ENCODE measurements around the gene TERB1.
"Not testable (repeated sequence)": the region's sequence is repeated elsewhere in the genome, so short reads cannot be mapped to it uniquely, and the experiment has no call there.

Gene TERB1

DNA sequence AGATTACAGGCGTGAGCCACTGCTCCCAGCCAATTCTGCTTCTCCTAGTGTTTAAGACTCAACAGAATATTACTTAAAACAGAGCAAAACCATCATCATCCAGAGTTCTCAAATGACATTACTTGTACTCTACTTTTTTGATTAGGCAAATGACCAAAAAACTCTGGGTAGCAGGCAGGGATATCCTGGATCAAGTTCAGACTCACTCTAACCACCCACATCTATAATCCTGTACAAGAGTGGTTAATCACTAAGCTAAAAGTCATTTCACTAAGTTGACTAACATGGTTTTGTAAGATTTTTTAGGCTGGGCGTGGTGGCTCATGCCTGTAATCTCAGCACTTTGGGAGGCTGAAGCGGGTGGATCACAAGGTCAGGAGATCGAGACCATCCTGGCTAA is 22.6 kb upstream of the TERB1 start:
- no peak for DNase-seq (ENCODE audit: low read depth in 2 of 2)

DNA sequence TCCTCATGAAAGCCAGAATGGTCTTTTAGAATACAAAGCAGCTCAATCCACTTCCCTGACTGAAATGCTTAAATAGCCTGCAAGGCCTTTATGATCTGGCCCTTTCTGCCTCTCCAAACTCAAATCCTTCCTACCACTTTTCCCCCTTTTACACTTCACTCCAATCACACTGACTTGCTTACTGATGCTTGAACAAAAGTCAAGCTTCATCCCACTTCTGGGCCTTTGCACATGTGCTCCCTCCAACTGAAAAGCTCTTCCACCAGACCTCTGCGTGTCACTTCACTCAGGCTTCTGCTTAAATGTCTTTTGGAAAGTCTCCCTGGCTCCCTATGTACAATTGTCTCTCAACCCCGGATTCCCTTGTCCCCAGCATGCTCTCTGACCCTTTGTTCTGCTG is 13.3 kb upstream of the TERB1 start:
- DNase-seq (ENCODE audit: low read depth in 2 of 2) = no peak

DNA sequence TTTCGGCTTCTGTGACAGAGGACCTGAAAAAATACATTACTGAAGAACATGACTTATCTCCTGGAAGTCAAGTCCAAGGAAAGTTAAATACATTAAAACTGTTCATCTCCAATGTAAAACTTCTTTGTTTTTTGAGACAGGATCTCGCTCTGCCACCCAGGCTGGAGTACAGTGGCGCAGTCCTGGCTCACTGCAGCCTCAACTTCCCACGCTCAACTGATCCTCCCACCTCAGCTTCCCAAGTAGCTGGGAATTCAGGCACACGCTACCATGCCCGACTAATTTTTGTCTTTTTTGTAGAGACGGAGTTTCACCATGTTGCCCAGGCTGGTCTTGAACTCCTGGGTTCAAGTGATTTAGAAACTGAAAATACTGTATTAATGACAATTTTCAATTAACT is 9.7 kb upstream of the TERB1 start:
- no peak for DNase-seq (ENCODE audit: low read depth in 2 of 2)

DNA sequence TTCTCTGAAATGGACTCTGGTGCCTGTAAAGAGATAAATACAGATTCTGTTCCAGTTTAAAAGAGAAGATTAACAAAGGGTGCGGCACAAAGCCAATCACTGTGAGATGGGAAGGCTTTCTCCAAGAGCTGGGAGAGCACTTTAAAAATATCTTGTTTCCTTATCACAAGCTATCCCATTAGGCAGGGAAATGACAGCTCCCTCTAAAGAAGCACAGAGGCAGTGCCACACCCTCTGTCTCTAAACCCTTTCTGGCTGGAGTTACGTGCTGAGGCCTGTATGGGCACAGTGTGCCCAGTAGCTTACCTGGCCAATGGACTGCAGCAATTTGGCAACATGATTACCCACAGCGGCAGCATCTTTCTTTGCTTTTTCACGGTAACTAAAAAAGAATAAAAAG is 9.0 kb upstream of the TERB1 start:
- no peak for DNase-seq (ENCODE audit: low read depth in 2 of 2)

DNA sequence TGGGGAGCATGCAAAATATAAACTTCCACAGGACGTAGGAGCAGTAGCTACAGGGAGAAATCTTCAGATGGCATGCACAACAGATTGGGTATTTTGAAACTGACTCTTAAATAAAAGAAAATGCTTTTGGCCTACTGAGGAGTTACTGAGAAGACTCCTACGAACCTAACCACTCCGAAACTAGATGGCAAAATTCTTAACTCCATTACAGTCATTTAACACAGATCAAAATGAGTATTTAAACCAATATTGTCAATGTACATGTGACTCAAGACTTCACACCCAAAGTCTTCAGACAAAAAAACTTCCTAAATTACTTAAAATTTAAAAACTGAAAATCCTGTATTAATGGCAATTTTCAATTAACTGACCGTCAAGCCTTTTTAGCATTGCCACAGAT is 8.4 kb upstream of the TERB1 start:
- DNase-seq (ENCODE audit: low read depth in 2 of 2) = no peak

DNA sequence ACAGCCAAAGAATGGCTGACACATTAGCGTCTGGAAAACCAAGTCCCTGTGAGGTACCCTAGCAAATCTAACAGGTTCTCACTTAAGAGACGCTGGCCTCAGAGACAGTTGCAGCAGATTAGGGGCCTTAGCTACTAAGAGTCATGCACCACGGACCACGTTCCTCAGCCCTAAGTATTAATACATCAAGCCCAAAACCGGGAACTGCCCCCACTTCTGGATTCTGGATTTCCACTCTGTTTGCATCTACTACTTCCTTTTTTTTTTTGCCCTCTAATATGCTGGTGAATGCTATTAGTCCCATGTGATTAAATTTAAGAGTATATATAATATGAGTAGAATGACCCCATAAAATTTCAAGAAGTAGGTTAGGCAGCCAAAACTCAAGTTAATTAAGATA is 775 bp upstream of the TERB1 start:
- no peak for DNase-seq (ENCODE audit: low read depth in 2 of 2)

DNA sequence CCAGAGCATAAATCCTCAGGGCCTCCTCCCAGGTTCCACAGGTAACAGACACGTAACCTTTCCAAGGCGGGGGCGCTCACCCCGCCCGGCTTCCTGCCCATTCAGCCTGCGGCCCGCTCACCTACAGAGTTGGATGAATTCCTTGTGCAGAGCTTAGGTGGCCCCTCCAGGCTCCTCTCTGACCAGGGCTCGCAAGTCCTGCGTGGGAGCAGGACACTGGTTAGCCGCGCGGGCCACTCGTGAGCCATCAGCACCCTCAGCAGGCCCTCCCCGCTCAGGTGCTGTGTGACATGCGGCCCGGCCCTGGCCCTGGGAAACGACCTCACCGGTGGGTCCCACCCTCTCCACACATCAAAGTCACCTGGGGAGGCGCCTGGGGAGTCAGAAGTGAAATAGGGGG is 528 bp downstream of the TERB1 start:
- no peak for DNase-seq (ENCODE audit: low read depth in 2 of 2)

GRCh38 chr16:66798161-66798560 is 3.2 kb downstream of the TERB1 start:
- no peak for DNase-seq (ENCODE audit: low read depth in 2 of 2)

GRCh38 chr16:66793984-66794383 is 7.4 kb downstream of the TERB1 start:
- not testable (repeated sequence) for DNase-seq (ENCODE audit: low read depth in 2 of 2)

- DNase-seq (ENCODE audit: low read depth in 2 of 2) = no peak
Observed at GRCh38 chr16:66790130-66790733, 11.2 kb downstream of the TERB1 start.

- no peak for DNase-seq (ENCODE audit: low read depth in 2 of 2)
Observed at GRCh38 chr16:66787427-66787826, 14.0 kb downstream of the TERB1 start.

- no peak for DNase-seq (ENCODE audit: low read depth in 2 of 2)
Observed at GRCh38 chr16:66786551-66786950, 14.8 kb downstream of the TERB1 start.

GRCh38 chr16:66776457-66776856 is 24.9 kb downstream of the TERB1 start:
- no peak for DNase-seq (ENCODE audit: low read depth in 2 of 2)

DNA sequence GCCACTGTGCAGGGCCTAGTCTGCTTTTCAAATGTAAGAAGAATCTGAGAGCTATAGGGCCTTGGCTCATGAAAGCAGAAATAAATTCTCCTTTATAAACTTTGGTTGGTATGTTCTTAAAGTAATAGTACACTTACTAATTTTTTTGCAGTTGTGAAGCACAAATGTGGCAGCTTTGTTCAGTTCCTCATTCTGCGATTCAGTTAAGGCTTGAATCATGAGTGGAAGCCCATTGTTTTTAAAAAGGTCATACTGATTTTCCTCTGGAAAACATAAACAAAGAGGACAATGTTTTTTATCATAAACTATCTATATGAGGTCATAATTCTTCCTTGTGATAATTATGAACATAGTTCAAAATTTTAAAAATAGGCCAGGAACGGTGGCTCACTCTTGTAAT is 26.4 kb downstream of the TERB1 start:
- no peak for DNase-seq (ENCODE audit: low read depth in 2 of 2)

DNA sequence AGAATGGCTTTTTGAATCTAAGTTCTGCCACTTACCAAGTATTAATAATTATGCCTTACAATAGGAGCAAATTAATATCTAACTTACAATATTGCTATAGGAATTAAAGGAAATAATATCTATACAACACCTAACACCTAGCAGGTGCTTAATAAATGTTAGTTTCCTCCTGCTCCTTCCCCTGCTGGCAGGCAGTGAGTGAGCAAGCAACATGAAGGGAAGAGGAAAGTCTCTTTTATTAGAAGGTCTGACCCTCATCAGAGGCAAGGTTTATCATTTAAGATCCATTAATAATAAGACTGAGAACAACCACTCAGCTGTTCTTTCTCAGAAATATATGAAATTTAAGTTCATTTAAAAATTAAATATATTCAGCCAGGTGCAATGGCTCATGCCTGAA is 43.3 kb downstream of the TERB1 start:
- DNase-seq (ENCODE audit: low read depth in 2 of 2) = no peak

DNA sequence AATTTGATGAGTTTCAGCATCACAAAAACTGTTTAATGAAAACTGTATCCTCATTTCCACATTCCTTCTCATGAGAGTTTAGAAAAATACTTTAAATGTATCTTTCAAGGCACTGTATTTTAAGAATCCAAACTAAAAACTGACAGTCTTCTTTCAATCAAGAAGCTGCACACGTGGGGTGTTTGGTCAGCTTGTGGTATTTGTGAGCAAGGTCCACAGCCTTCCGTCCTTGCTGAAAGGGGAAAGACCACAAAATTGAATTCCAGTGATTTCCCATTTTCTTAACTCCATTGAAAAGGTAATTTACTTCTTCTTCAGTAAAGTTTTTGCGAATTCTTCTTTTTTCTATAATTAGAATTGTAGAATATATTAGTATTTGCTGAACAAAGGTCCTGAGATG is 46.6 kb downstream of the TERB1 start:
- DNase-seq (ENCODE audit: low read depth in 2 of 2) = no peak

DNA sequence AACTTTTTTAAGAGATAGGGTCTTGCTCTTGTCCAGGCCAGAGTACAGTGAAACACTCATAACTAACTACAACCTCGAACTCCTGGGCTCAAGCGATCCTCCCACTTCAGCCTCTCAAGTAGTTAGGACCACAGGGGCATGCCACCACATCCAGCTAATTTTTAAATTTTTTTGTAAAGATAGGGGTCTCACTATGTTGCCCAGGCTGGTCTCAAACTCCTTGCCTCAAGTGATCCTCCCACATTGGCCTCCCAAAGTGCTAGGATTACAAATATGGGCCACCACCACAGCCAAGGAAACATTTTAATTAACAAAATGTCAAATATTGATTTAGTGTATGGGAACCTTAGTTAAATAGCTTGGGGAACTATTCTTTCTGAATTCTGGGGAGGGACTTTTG is 47.2 kb downstream of the TERB1 start:
- no peak for DNase-seq (ENCODE audit: low read depth in 2 of 2)

DNA sequence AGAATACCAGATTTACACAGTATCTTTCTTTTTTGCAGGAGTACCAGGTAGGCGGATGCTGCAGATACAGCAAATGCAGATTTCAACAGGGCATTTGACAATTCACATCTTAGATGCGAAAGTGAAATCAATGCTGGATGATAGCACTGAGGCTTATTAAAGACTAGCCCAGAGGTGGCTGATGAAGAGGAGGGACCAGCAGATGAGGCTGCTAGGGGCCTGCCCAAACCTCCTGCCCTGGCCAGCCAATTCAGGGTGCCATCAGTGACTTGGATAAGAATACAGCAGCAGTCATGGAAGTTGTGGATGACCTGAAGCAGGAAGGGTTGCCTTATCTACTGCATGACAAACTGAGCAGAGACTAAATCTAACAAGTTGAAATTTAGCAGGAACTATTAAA is 48.4 kb downstream of the TERB1 start:
- DNase-seq (ENCODE audit: low read depth in 2 of 2) = no peak

DNA sequence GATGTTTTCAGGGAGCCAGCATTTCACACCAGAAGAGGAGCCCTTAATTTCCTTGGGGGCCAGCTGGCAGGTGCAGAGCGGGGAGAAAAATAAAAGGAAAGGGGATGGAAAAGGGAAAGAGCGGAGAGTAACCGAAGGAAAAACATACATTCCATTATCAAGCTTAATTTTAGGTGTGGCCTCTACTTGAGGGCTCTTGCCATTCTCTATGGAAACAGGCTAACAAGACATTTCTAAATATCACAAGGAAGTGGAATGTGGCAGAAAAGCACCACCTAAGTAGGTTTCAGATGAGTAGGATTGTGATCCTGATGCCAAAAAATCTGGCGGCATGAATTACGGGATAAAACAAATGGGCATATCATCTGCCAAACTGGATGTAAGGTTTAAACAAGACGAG is 49.0 kb downstream of the TERB1 start:
- DNase-seq (ENCODE audit: low read depth in 2 of 2) = no peak

DNA sequence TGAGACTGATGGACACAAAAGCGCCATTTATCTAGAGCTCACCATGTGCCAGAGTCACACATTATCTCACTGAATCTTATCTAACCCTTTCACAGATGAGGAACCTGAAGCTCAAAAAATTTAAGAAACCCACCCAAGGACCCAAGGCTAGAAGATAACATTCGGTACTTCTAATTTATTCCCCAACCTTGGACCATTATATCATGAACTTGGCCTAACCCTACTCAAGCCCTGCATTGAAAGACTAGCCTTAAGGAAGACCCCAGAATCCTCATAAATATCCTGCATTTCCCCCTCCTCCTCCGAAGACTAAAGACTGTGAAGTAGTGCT is 49.4 kb downstream of the TERB1 start:
- DNase-seq (ENCODE audit: low read depth in 2 of 2) = no peak

DNA sequence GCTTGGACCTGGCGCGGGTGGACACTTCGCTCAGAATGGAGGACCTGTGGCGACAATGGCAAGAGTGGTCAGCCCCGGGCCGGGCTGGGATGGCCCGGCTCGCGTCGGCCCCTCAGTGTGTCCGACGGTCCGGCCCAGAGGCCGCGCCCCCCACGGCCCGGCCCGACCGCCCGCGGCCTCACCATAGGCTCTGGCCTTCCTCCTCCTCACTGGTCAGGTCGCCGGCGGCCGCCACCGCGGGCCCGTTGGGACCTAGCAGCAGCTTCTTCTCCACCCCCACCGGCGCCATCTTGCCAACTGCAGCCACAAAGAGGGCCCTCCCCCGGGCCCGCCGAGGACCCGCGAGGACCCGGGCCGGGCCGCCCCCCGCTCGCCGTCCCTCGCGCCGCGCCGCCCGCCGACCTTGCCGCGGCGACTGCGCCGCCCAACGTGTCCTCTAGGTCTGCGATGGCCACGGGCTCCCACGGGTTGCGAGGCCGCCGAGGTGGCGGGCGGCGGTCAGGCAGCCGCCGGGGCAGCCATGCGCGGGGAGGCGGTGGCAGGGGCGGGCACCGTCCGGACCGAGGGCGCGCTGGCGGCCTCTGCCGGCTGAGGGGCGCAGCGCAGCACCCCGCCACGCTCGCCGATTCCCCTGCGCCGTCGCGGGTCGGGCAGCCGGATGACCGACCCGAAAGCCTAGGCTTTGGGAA is 49.9 kb downstream of the TERB1 start, which contains the start of gene DYNC1LI2:
Gene DYNC1LI2, minus strand, starts transcription at position 307 of the 689 bp plus-strand sequence. Its CDS starts 18 bp downstream, at position 289.
- DNase-seq (ENCODE audit: low read depth in 2 of 2) = peak; percentile 70 to 80

DNA sequence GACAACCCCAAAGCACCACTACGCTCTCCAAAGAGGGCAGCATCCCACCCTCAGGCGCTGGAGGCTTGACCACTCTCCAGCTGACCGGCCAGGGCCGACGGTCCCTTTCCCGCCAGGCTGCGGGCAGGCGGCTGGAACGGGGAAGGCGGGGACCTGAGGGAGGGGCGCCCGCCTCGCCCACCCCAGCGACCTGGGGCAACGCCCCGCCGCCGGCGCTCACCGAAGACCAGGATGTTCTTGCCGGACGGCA is 50.4 kb downstream of the TERB1 start:
- no peak for DNase-seq (ENCODE audit: low read depth in 2 of 2)

GRCh38 chr16:66750279-66751052 is 50.9 kb downstream of the TERB1 start:
- no peak for DNase-seq (ENCODE audit: low read depth in 2 of 2)

GRCh38 chr16:66746682-66747081 is 54.7 kb downstream of the TERB1 start:
- no peak for DNase-seq (ENCODE audit: low read depth in 2 of 2)

Data from stimulated activated CD4-positive, alpha-beta T cell treated with anti-CD3 and anti-CD28 coated beads, Interleukin-1b, Interleukin-23, amount 100 ng/mL, for 4 hours (primary cell).